K562 (cell line): ENCODE results near the gene PI4K2B.

Experiments used
- CEBPB ChIP-seq: fragments of 450-650 bp; IDR thresholded peaks from 2 replicates; pipeline ENCODE4 v1.6.1; 2016; ENCODE audit warnings: missing genetic modification characterization, missing compliant biosample characterization
- CHD4 ChIP-seq: fragments of 200-600 bp; sonication (generic); IDR thresholded peaks from 3 replicates; pipeline ENCODE4 v1.6.1; 2012; ENCODE audit warnings: low read depth, mild to moderate bottlenecking, mixed read lengths, low read length, inconsistent platforms; ENCODE audit not compliant: insufficient read depth, insufficient replicate concordance, poor library complexity, severe bottlenecking
- SIN3A ChIP-seq, 2 experiments: fragments of 150-350 bp in 1 of 2; IDR thresholded peaks; 2 replicates each; pipeline ENCODE4 v1.6.1; 2011 to 2016; ENCODE audit warnings: borderline replicate concordance in 2 of 2, low read depth in 2 of 2, low read length in 2 of 2, mild to moderate bottlenecking in 2 of 2, moderate library complexity in 2 of 2; ENCODE audit not compliant: control insufficient read depth in 1 of 2
- SIX5 ChIP-seq, 2 experiments: IDR thresholded peaks; 2 replicates each; pipeline ENCODE4 v1.6.1; 2011; ENCODE audit warnings: low read length in 2 of 2, borderline replicate concordance in 1 of 2, low read depth in 1 of 2, mild to moderate bottlenecking in 1 of 2, moderate library complexity in 1 of 2; ENCODE audit not compliant: insufficient read depth in 1 of 2
- SMARCA5 ChIP-seq: fragments of 450-650 bp; IDR thresholded peaks from 2 replicates; pipeline ENCODE4 v1.6.1; 2016
- SMC3 ChIP-seq: conservative IDR thresholded peaks from 2 replicates; pipeline ENCODE4 v1.6.1; 2011; ENCODE audit warnings: low read depth, low read length, improper control_type of control experiment; ENCODE audit not compliant: insufficient read depth
- ZFPM2 ChIP-seq: fragments of 250-450 bp; sonication (Bioruptor Pico); IDR thresholded peaks from 2 replicates; pipeline ENCODE4 v1.5.1; 2022; ENCODE audit warnings: mild to moderate bottlenecking
- ZNF354B ChIP-seq: fragments of 250-450 bp; sonication (Bioruptor Pico); IDR thresholded peaks from 2 replicates; pipeline ENCODE4 v1.4.0; 2020
- TF ChIP-seq, protein P1 (sequence below): sonication (generic); formaldehyde crosslinking; IDR thresholded peaks from 2 replicates; pipeline ENCODE4 v1.8.1; 2023; ENCODE audit warnings: mild to moderate bottlenecking, missing genetic modification reagents
- TF ChIP-seq, protein P2 (sequence below), 3 experiments: IDR thresholded peaks in 2 of 3; conservative IDR thresholded peaks in 1 of 3; 2 replicates each; pipeline ENCODE4 v1.5.1; 2011 to 2012; ENCODE audit warnings: low read length in 3 of 3, mild to moderate bottlenecking in 3 of 3, control low read depth in 2 of 3, improper control_type of control experiment in 1 of 3, inconsistent platforms in 1 of 3, low read depth in 1 of 3, mixed read lengths in 1 of 3, moderate library complexity in 1 of 3; ENCODE audit not compliant: insufficient read depth in 2 of 3

DNA sequence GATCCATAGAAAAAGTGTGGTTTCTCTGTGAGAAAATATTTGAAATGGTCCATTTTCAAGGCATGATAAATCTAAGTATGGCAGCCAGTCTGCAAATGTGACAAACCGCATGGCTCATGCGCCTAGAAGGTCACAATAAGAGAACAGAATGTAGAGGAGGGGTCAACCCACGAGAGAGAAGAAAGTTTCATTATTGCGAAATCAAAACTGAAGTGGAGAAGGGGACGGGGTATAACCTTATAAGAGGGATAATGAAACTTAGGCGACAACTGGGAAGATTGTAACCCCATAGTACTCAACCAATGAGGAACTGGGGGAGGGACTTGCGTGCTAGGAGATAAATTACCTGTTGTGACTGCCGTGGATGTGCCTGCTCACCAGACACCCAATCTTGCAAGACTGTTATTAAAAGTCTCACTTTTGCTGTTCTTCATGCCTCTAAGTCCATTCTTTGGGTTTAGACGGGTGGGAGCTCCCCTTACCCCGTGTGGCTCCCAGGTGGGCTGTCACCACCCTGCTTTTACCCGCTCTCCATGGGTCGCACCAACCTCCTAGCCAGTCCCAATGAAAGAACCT is 57.4 kb downstream of the PI4K2B start:
- TF ChIP-seq, protein P1, sequence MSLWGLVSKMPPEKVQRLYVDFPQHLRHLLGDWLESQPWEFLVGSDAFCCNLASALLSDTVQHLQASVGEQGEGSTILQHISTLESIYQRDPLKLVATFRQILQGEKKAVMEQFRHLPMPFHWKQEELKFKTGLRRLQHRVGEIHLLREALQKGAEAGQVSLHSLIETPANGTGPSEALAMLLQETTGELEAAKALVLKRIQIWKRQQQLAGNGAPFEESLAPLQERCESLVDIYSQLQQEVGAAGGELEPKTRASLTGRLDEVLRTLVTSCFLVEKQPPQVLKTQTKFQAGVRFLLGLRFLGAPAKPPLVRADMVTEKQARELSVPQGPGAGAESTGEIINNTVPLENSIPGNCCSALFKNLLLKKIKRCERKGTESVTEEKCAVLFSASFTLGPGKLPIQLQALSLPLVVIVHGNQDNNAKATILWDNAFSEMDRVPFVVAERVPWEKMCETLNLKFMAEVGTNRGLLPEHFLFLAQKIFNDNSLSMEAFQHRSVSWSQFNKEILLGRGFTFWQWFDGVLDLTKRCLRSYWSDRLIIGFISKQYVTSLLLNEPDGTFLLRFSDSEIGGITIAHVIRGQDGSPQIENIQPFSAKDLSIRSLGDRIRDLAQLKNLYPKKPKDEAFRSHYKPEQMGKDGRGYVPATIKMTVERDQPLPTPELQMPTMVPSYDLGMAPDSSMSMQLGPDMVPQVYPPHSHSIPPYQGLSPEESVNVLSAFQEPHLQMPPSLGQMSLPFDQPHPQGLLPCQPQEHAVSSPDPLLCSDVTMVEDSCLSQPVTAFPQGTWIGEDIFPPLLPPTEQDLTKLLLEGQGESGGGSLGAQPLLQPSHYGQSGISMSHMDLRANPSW (CRISPR knock-in tag), result no peak
- TF ChIP-seq CEBPB, result peak; percentile 98
- TF ChIP-seq, protein P2, sequence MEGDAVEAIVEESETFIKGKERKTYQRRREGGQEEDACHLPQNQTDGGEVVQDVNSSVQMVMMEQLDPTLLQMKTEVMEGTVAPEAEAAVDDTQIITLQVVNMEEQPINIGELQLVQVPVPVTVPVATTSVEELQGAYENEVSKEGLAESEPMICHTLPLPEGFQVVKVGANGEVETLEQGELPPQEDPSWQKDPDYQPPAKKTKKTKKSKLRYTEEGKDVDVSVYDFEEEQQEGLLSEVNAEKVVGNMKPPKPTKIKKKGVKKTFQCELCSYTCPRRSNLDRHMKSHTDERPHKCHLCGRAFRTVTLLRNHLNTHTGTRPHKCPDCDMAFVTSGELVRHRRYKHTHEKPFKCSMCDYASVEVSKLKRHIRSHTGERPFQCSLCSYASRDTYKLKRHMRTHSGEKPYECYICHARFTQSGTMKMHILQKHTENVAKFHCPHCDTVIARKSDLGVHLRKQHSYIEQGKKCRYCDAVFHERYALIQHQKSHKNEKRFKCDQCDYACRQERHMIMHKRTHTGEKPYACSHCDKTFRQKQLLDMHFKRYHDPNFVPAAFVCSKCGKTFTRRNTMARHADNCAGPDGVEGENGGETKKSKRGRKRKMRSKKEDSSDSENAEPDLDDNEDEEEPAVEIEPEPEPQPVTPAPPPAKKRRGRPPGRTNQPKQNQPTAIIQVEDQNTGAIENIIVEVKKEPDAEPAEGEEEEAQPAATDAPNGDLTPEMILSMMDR (IDR thresholded peaks at IDR 0.05 in 2 of 3, conservative IDR thresholded peaks at IDR 0.05 in 1 of 3; ENCODE audit: insufficient read depth in 2 of 3, low read depth in 1 of 3, low read length in 3 of 3), result no peak
- TF ChIP-seq ZNF354B, result no peak
- no peak for TF ChIP-seq CHD4
- no peak for TF ChIP-seq SIN3A (IDR thresholded peaks at IDR 0.05; ENCODE audit: borderline replicate concordance in 2 of 2, control insufficient read depth in 1 of 2, low read depth in 2 of 2, low read length in 2 of 2)
- no peak for TF ChIP-seq SMARCA5
- no peak for TF ChIP-seq SMC3
- TF ChIP-seq ZFPM2 (CRISPR knock-in tag), result no peak
- no peak for TF ChIP-seq SIX5 (IDR thresholded peaks at IDR 0.05; ENCODE audit: borderline replicate concordance in 1 of 2, insufficient read depth in 1 of 2, low read depth in 1 of 2, low read length in 2 of 2)
